IPS DF 19.7 (cell line): ENCODE results near the gene GATAD1.
"Not testable (repeated sequence)": the region's sequence is repeated elsewhere in the genome, so short reads cannot be mapped to it uniquely, and the experiment has no call there.

Experiments
- DNase-seq: peaks from one replicate; pipeline ENCODE4 v3.0.0-alpha.2; 2013; ENCODE audit warnings: low read depth, low spot score

Gene GATAD1

DNA sequence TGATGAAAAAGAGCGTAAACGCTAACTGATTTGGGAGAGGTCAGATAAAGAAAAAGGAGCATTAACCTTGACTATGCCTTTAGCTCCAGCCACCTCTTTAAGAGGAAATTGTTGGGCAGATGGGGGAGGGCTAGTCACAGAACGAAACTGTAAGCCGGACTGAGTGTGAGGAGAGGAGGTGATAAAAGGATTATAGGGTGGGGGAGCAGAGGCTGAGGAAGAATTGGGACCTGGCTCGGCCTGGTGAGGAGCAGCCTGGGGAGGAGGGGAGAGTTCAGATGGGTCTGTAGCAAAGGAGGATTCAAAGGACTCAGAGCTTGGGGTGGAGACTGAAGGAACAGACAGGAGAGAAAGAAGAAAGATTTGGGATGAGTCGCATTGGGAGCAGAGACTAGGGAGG lies 36.3 kb downstream of the GATAD1 start:
- DNase-seq, result not testable (repeated sequence)

DNA sequence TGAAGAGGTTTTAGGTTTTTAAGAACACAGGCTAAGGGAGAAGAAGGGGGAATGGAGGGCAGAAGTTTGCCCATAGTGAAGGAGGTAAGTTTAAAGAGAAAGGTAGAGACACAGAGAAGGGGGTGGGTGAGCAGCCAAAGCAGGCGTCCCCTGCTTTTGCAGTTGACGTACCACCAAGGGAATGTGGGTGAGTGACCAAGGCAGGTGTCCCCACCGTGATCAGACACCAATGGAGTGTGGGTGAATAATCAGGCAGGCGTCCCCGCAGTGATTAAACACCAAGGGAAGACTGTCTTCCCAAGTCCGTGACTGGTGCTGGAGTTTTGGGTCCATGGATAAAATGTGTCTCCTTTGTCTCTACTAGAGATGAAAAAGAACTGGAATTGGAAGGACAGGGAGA lies 36.9 kb downstream of the GATAD1 start:
- not testable (repeated sequence) for DNase-seq

DNA sequence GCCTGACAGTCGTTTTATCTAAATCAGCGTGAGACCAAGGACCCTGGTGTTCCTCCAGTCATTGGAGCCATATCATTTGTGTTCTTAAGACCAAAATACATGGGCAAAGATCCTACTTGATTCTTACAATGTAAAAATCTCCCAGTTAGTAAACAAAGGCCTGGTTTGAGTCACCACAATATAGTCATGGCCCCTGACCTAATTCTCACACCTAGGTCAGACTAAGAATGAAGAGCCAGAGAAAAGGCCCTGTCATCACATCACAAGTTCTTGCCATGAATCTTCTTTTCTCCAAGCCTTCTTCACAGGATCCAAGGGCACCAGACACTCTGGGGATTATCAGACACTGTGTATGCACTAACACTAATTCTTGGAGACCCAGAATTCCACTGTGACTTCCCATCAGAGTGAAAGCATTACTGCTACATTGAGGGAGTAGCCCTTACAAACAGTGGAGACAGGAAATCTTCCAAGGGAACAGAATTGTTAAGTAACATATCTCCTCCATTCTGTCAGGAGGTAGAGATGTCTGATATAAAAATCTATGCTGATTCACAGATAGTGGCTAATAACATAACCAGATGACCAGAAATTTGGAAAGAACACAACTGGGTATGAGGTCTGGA lies 38.1 kb downstream of the GATAD1 start:
- no peak for DNase-seq

DNA sequence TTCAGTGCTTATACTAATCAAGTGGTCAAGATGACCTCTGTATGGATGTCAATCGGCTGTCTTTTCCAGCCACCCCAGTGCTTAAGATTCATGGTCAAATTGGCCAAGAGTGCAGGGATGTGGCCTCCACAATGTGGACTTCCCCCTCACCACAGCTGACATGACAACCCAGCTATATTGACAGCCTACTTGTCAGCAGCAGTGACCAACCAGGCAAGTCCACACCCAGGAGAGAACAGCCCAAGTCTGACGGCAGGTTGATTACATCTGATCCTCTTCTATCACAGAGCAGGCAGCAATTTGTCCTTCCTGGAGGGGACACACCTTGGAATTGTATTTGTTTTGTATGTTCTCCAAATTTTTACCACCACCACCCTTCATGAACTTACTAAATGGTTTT lies 38.7 kb downstream of the GATAD1 start:
- no peak for DNase-seq

DNA sequence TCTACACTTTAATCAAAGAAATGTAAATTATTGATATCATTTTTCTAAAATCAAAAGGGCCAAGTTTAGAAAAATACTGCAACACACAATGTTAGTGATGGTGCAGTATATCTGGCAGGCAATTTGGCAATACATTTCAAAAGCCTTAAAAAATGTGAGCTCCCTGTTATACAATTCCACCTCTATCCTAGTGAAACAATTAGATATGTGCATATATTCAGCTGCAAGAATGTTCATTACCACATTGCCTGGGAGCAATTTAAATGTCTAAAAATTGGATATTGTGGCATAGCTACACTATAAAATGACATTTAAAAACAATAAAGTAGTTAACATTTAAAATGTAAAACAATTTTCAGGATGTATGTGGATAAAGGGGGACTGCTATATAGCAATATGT lies 40.5 kb downstream of the GATAD1 start:
- DNase-seq, result no peak

DNA sequence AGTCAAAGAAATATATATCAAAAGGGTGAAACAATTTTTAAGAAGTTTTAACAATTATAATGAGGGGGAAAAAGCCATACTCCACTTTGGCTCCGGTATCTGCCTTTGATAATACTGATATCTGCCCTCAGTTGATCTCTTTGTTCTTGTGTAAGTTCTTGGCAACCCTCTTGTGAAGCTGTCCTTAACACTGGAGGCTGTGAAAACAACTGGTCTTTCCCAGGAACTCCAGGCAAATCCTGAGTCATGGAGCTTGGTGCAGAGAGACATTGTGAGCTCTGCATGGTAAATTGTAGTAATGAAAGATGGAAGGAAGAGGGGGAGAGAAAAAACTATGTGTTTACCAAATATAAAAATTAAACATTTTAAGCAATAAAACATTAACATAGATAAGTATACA lies 42.4 kb downstream of the GATAD1 start:
- DNase-seq, result no peak

DNA sequence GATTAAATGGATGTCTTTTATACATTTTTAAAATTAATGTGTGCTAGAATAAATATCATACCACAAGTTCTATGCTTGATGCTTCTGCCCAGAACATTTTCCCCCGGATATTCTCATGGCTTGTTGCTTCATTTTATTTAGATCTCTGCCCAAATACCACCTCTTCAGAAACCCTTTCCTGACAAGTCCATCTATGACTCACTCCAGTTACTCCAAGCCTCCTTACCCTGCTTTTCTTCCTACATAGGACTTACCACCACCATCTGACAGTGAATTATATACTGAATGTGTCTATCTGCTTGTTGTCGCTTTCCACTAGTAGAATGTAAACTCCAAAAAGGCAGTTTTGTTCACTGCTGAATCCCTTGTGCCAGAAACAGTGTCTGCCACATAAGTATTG lies 49.6 kb downstream of the GATAD1 start:
- DNase-seq, result no peak

DNA sequence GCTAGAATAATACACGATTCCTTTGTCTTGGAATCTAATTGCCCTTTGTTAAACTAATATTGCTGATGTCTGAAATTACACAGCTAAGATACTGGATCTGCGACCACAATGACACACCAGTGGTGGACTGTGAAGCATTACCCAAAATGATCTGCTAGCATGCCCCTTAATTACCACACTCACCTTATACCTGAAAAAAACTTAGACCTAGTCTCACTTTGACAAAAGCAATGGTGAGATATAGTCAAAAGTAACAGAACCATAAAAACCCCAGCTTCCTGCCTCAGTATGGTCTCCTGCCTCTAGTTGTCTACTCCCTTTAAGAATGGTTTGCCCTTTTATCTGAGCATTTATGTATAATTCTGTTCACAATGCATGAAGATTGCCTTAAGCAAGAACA lies 51.3 kb downstream of the GATAD1 start:
- no peak for DNase-seq

DNA sequence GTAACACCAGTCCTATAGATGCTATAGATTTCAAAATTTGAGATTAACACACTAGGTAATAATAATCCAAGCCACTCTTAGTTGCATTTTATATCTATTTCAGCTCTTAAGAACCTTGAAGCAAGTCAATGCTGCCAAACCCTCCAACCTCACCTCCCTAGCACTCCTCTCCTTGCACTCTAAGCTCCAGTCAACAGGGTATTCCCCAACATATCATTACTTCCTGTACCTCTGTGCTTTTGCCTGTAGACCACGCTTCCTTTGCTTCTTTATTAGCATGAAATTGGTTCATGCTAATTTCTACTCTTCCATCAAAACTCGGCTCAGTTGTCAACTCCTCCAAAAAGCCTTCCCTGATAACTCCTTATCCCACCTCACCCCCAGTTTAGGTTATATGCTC lies 56.5 kb downstream of the GATAD1 start:
- DNase-seq, result no peak

DNA sequence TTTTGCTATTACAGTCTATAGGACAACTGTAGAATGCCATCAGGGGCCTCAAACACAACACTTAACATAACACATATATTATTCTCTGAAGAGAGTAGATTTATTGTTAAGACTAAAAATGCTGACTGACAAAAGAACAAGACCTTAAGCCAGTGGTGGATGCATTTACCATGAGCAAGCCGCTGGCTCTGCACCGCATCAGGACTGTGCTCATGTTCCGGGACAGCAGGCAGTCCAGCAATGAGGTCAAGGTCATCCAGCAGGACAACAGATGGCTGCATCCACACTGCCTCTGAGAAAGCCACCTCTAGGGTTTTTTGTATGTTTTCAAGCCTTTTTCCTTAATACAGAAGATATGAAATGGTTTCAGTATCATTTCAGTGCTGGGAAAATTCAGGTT lies 57.3 kb downstream of the GATAD1 start:
- DNase-seq, result no peak

DNA sequence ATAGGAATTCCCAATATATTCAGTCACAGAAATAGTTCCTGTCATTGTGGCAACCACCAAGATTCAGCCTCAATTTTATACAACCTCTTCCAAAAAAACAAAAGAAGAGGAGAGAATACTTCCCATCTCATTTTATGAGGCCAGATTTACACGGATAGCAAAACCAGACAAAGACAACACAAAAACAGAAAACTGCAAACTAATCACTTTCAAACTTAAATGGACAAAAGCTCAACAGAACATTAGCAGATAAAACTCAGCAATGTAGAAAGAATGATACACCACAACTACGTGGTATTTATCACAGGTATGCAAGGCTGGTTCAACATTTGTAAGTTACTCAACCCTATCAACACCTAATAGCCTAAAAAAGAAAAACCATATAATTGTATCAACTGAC lies 59.1 kb downstream of the GATAD1 start:
- no peak for DNase-seq

DNA sequence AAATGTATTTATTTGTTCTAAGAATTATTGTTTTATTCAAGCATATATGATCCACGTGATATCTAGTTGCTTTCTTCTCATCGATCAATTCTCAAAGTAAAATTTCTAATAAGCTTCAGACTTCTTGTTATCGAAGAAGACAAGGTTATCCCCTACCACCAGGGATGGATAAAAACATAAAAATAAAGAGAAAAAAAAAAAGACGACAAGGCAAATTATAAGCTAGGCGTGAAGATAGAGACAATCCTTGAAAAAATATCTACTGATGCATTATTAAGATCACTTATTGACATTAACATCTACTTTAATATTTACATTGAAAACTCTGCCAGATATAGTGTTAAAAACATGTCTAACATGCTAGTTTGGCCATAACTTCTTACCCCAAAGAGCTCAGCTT lies 61.7 kb downstream of the GATAD1 start:
- DNase-seq, result no peak
